ENCODE measurements around the gene ART5.

Gene ART5

GRCh38 chr11:3605283-3605662 is 36.5 kb downstream of the ART5 start:
- TF ChIP-seq FOXP2 (optimal IDR thresholded peaks at IDR 0.05; ENCODE audit: borderline replicate concordance, extremely low read depth, extremely low read length, insufficient read depth) = no peak
- TF ChIP-seq POLR2AphosphoS5 (IDR thresholded peaks at IDR 0.05; ENCODE audit: low read depth, low read length) = no peak
- TF ChIP-seq TAF1 (IDR thresholded peaks at IDR 0.05; ENCODE audit: borderline replicate concordance, insufficient read depth, low read length) = no peak
- TF ChIP-seq SIN3A (IDR thresholded peaks at IDR 0.05; ENCODE audit: borderline replicate concordance, insufficient read depth, low read length) = no peak
- no peak for TF ChIP-seq REST (IDR thresholded peaks at IDR 0.05; ENCODE audit: insufficient read depth in 1 of 2, low read depth in 2 of 2, low read length in 2 of 2)

GRCh38 chr11:3604167-3604566 is 37.6 kb downstream of the ART5 start:
- TF ChIP-seq FOXP2 (optimal IDR thresholded peaks at IDR 0.05; ENCODE audit: borderline replicate concordance, extremely low read depth, extremely low read length, insufficient read depth) = no peak
- no peak for TF ChIP-seq TAF1 (IDR thresholded peaks at IDR 0.05; ENCODE audit: borderline replicate concordance, insufficient read depth, low read length)
- no peak for TF ChIP-seq REST (IDR thresholded peaks at IDR 0.05; ENCODE audit: insufficient read depth in 1 of 2, low read depth in 2 of 2, low read length in 2 of 2)
- no peak for TF ChIP-seq SIN3A (IDR thresholded peaks at IDR 0.05; ENCODE audit: borderline replicate concordance, insufficient read depth, low read length)
- no peak for TF ChIP-seq POLR2AphosphoS5 (IDR thresholded peaks at IDR 0.05; ENCODE audit: low read depth, low read length)
